Spleen (tissue), 11 donors: ENCODE data around the gene CAMK1D. TPM values are rescaled to one million over a fixed set of nuclear protein-coding genes. Genes with fewer than 3 reads are reported as not detected.

Experiments used
- DNase-seq: peaks from one replicate; pipeline ENCODE4 v3.0.0-alpha.2; 2020
- H3K27ac ChIP-seq, 8 donors: fragments of 200-600 bp; sonication (generic) in 7 of 8; 1 replicate in 4 of 8; 2 replicates in 4 of 8; pipeline versions ENCODE4 v1.5.0 to v1.8.0; 2016 to 2021; ENCODE audit warnings: inconsistent platforms in 4 of 8, mild to moderate bottlenecking in 4 of 8, moderate library complexity in 1 of 8
- H3K27me3 ChIP-seq, 7 donors: fragments of 200-600 bp; sonication (generic) in 6 of 7; replicated peaks in 1 of 7; 1 replicate in 4 of 7; 2 replicates in 3 of 7; pipeline versions ENCODE4 v1.5.0 to v1.8.0; 2016 to 2021; ENCODE audit warnings: inconsistent platforms in 3 of 7, mild to moderate bottlenecking in 1 of 7
- H3K36me3 ChIP-seq, 6 donors: fragments of 200-600 bp; sonication (generic) in 5 of 6; 1 replicate in 4 of 6; 2 replicates in 2 of 6; pipeline versions ENCODE4 v1.5.0 to v1.8.0; 2016 to 2021; ENCODE audit warnings: inconsistent platforms in 2 of 6
- H3K4me1 ChIP-seq, 6 donors: fragments of 200-600 bp; sonication (generic) in 5 of 6; 1 replicate in 3 of 6; 2 replicates in 3 of 6; pipeline versions ENCODE4 v1.5.0 to v1.8.0; 2016 to 2021; ENCODE audit warnings: inconsistent platforms in 3 of 6
- H3K4me3 ChIP-seq, 8 donors: fragments of 200-600 bp; sonication (generic) in 7 of 8; 1 replicate in 4 of 8; 2 replicates in 4 of 8; pipeline versions ENCODE4 v1.5.0 to v1.8.0; 2016 to 2021; ENCODE audit warnings: inconsistent platforms in 4 of 8, mild to moderate bottlenecking in 4 of 8, moderate library complexity in 2 of 8
- H3K9me3 ChIP-seq, 8 donors: fragments of 200-600 bp; sonication (generic) in 7 of 8; 1 replicate in 4 of 8; 2 replicates in 4 of 8; pipeline versions ENCODE4 v1.5.0 to v1.8.0; 2016 to 2021; ENCODE audit warnings: inconsistent platforms in 4 of 8
- POLR2A ChIP-seq, 3 donors: fragments of 450-650 bp; IDR thresholded peaks; one replicate each; pipeline ENCODE4 v1.5.1; 2017; ENCODE audit warnings: antibody characterized with exemption in 3 of 3, mild to moderate bottlenecking in 1 of 3
- POLR2AphosphoS5 ChIP-seq, 3 donors: sonication (generic); formaldehyde crosslinking; IDR thresholded peaks; one replicate each; pipeline ENCODE4 v1.5.1; 2017; ENCODE audit warnings: antibody characterized with exemption in 3 of 3
- WGBS, 5 donors: extraction: QIAGEN DNeasy Blood & Tissue Kit in 3 of 5; methylation state at CpG; one replicate each; pipeline versions ENCODE4 v1.1.5 to v1.1.7; 2013 to 2018; 5-methylcytosine and 5-hydroxymethylcytosine counted together
- intact Hi-C: fragments of 100-400 bp; cut with DNase I; formaldehyde crosslinking; loops from one replicate; pipeline ENCODE4 v1.15.0; 2023; ENCODE audit warnings: low total_unique reads
- polyA plus RNA-seq, 3 donors: library from polyadenylated mRNA; stranded (reverse); fragments of 200-250 nt; gene quantifications; one replicate each; pipeline ENCODE4 v1.2.1, GENCODE V29; 2013
- total RNA-seq, 7 donors: library from RNA; depleted of rRNA in 3 of 7; stranded (reverse); fragments of >200 nt in 3 of 7; fragmentation: NEBNext Ultra II Directional in 4 of 7; extraction: Animal tissue kit (Norgen Biotek cat#: 25700) in 4 of 7; gene quantifications; one replicate each; pipeline versions ENCODE4 v1.1.0 to v1.2.1, GENCODE V29; 2016 to 2021
- TF ChIP-seq, protein P1 (sequence below), 11 experiments: fragments of 200-600 bp in 7 of 11; fragments of 450-650 bp in 4 of 11; sonication (generic) in 4 of 11; IDR thresholded peaks in 8 of 11; conservative IDR thresholded peaks in 3 of 11; 1 replicate in 7 of 11; 2 replicates in 4 of 11; pipeline versions ENCODE4 v1.4.0 to v1.8.0; 2016 to 2021; ENCODE audit warnings: antibody characterized with exemption in 11 of 11, inconsistent platforms in 4 of 11, mild to moderate bottlenecking in 1 of 11
- donor health status: healthy with polysubstance abuse.
- donor health status: DM: no; HTN: no; CAD: no; lungs with moderate emphysema.
- donor health status: DM: no; HTN: no; CAD: no.
- donor health status: Bipolar disorder and iron deficiency.
- donor health status: healthy.
- donor health status: DM: no; HTN: no; CAD: no.
- donor health status: DM: yes; HTN: yes; CAD: no.

CAMK1D gene
- total and polyA plus RNA-seq, 10 donors, result 6.8 to 34.5 (median 20.0) TPM

DNA sequence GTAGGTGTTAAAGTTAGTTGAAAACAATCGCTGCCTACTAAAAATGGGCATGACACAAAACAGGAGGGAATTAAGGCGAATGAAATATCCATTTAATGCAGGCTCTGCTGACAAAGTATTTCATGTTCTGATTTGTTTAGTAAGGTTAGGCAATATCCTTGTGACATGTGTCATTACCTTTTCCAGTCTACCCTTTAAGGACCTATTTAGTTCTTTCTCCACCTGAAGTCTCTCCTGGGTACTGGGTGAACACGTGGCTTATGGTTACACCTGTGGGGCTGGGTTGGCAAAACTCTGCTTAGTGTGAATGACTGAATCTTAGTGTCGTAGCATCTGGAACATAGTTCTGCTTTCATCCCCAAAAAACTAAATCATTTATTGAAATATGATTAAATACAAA is 338.6 kb downstream of the CAMK1D start:
- H3K27ac ChIP-seq, result no peak overlapping the region
- no peaks in the 10 kb centered on the region for H3K27me3 ChIP-seq
- TF ChIP-seq POLR2AphosphoS5 (IDR thresholded peaks at IDR 0.05) (no peak), POLR2A (IDR thresholded peaks at IDR 0.05) (no peak)
- TF ChIP-seq, protein P1, sequence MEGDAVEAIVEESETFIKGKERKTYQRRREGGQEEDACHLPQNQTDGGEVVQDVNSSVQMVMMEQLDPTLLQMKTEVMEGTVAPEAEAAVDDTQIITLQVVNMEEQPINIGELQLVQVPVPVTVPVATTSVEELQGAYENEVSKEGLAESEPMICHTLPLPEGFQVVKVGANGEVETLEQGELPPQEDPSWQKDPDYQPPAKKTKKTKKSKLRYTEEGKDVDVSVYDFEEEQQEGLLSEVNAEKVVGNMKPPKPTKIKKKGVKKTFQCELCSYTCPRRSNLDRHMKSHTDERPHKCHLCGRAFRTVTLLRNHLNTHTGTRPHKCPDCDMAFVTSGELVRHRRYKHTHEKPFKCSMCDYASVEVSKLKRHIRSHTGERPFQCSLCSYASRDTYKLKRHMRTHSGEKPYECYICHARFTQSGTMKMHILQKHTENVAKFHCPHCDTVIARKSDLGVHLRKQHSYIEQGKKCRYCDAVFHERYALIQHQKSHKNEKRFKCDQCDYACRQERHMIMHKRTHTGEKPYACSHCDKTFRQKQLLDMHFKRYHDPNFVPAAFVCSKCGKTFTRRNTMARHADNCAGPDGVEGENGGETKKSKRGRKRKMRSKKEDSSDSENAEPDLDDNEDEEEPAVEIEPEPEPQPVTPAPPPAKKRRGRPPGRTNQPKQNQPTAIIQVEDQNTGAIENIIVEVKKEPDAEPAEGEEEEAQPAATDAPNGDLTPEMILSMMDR (IDR thresholded peaks at IDR 0.05 in 8 of 11, conservative IDR thresholded peaks at IDR 0.05 in 3 of 11), result no peak
- 89 to 92% (median 90%) methylated on average over 4 of the region's 4 CpGs for WGBS, 5 donors
- intact Hi-C loops, result no loop called here
- H3K9me3 ChIP-seq, result no peaks in the 10 kb centered on the region
- H3K4me1 ChIP-seq, result no peaks in the 10 kb centered on the region
- H3K4me3 ChIP-seq, result no peak overlapping the region
- H3K36me3 ChIP-seq, result peaks cover 0 to 3% (median 0%) of the 10 kb centered on the region in 6 donors
- no peak for DNase-seq

- intact Hi-C loops, result no loop called here
- WGBS, 5 donors, result 91 to 95% (median 93%) methylated on average over 6 of the region's 6 CpGs
- peaks cover 0 to 3% (median 0%) of the 10 kb centered on the region in 6 donors for H3K36me3 ChIP-seq
- no peaks in the 10 kb centered on the region for H3K27me3 ChIP-seq
- H3K4me1 ChIP-seq, result no peaks in the 10 kb centered on the region
- H3K4me3 ChIP-seq, result no peak overlapping the region
- no peak overlapping the region for H3K27ac ChIP-seq
- no peak for TF ChIP-seq POLR2AphosphoS5 (IDR thresholded peaks at IDR 0.05)
- TF ChIP-seq POLR2A (IDR thresholded peaks at IDR 0.05), result no peak
- TF ChIP-seq, protein P1 (IDR thresholded peaks at IDR 0.05 in 8 of 11, conservative IDR thresholded peaks at IDR 0.05 in 3 of 11), result no peak
- DNase-seq, result no peak
- H3K9me3 ChIP-seq, result no peaks in the 10 kb centered on the region
These were observed 340.5 kb downstream of the CAMK1D start for GRCh38 chr10:12689893-12690292.

DNA sequence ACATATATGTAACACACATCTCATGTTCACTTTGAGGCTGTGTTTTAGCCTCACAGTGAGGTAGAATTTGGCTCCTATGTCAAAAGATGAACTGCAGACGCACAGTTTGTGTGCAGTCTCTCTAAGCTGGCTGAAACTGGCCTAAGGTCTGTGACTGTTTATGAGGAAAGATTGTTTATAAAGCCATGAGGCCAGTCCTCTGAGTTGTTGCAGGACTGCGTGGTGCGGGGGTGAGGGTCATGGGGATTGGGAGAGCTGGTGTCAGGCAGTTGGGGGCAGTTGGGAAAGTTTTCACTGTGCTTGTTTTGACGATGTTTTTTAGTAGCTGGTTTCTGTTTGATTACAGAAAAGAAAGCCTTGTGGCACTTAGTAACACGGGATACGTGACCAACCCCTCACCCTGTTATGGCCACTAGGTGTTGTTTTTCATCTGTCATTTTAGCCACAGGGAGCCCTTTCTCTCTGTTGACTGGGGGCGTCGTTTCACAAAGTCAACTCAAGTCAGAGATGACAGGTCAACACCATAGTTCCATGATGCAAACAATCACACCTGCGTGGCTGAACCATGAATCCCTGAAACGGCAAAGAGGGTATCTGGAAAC is 341.3 kb downstream of the CAMK1D start:
- 71 to 85% (median 80%) methylated on average over 10 of the region's 10 CpGs for WGBS, 5 donors
- peaks cover 0 to 3% (median 0%) of the 10 kb centered on the region in 6 donors for H3K36me3 ChIP-seq
- TF ChIP-seq, protein P1 (IDR thresholded peaks at IDR 0.05 in 8 of 11, conservative IDR thresholded peaks at IDR 0.05 in 3 of 11), result no peak
- no peak for TF ChIP-seq POLR2A (IDR thresholded peaks at IDR 0.05)
- TF ChIP-seq POLR2AphosphoS5 (IDR thresholded peaks at IDR 0.05), result no peak
- intact Hi-C loops, result no loop called here
- H3K27ac ChIP-seq, result no peak overlapping the region
- H3K27me3 ChIP-seq, result no peaks in the 10 kb centered on the region
- H3K9me3 ChIP-seq, result no peaks in the 10 kb centered on the region
- H3K4me1 ChIP-seq, result no peaks in the 10 kb centered on the region
- H3K4me3 ChIP-seq, result no peak overlapping the region
- DNase-seq, result no peak

GRCh38 chr10:12691596-12691995 is 342.2 kb downstream of the CAMK1D start:
- no peak overlapping the region for H3K27ac ChIP-seq
- H3K4me3 ChIP-seq, result no peak overlapping the region
- intact Hi-C loops, result no loop called here
- H3K9me3 ChIP-seq, result no peaks in the 10 kb centered on the region
- TF ChIP-seq, protein P1 (IDR thresholded peaks at IDR 0.05 in 8 of 11, conservative IDR thresholded peaks at IDR 0.05 in 3 of 11), result no peak
- no peak for TF ChIP-seq POLR2A (IDR thresholded peaks at IDR 0.05)
- TF ChIP-seq POLR2AphosphoS5 (IDR thresholded peaks at IDR 0.05), result no peak
- WGBS, 5 donors, result 89 to 96% (median 91%) methylated on average over 7 of the region's 7 CpGs
- no peaks in the 10 kb centered on the region for H3K27me3 ChIP-seq
- no peaks in the 10 kb centered on the region for H3K4me1 ChIP-seq
- DNase-seq, result no peak
- H3K36me3 ChIP-seq, result no peaks in the 10 kb centered on the region
